HepG2 (cell line): ENCODE measurements around the gene PROK2.

Experiments
- CC2D1A ChIP-seq: sonication (generic); formaldehyde crosslinking; IDR thresholded peaks from 2 replicates; pipeline ENCODE4 v1.8.1; 2023; ENCODE audit warnings: mild to moderate bottlenecking, missing genetic modification reagents
- MED1 ChIP-seq: sonication (generic); formaldehyde crosslinking; IDR thresholded peaks from 2 replicates; pipeline ENCODE4 v1.4.0; 2020; ENCODE audit warnings: missing genetic modification reagents
- MTF2 ChIP-seq: sonication (generic); formaldehyde crosslinking; IDR thresholded peaks from 2 replicates; pipeline ENCODE4 v1.5.0; 2020; ENCODE audit warnings: missing genetic modification reagents, borderline replicate concordance
- MYNN ChIP-seq: sonication (generic); formaldehyde crosslinking; IDR thresholded peaks from 2 replicates; pipeline ENCODE4 v1.4.0; 2020; ENCODE audit warnings: mild to moderate bottlenecking, low read depth, missing genetic modification reagents
- NR2C2 ChIP-seq: sonication (generic); formaldehyde crosslinking; IDR thresholded peaks from 2 replicates; pipeline ENCODE4 v1.4.0; 2020; ENCODE audit warnings: missing genetic modification reagents, mild to moderate bottlenecking, moderate library complexity, borderline replicate concordance
- PCBP2 ChIP-seq: fragments of 200-400 bp; formaldehyde crosslinking; optimal IDR thresholded peaks from 2 replicates; pipeline ENCODE3; 2018; ENCODE audit warnings: low read length, low read depth; ENCODE audit not compliant: poor library complexity, severe bottlenecking
- POLR2AphosphoS5 ChIP-seq: IDR thresholded peaks from 2 replicates; pipeline ENCODE4 v1.6.1; 2012; ENCODE audit warnings: low read depth, low read length
- TP53 ChIP-seq: sonication (generic); formaldehyde crosslinking; conservative IDR thresholded peaks from 2 replicates; pipeline ENCODE4 v1.4.0; 2020; ENCODE audit warnings: missing genetic modification reagents
- U2AF2 ChIP-seq: fragments of 200-400 bp; formaldehyde crosslinking; IDR thresholded peaks from 2 replicates; pipeline ENCODE4 v1.6.1; 2017; ENCODE audit warnings: low read depth, mild to moderate bottlenecking, low read length
- ZZZ3 ChIP-seq: sonication (generic); formaldehyde crosslinking; IDR thresholded peaks from 2 replicates; pipeline ENCODE4 v1.4.0; 2020; ENCODE audit warnings: missing genetic modification reagents, mild to moderate bottlenecking, borderline replicate concordance
- TF ChIP-seq, protein P1 (sequence below): sonication (generic); formaldehyde crosslinking; IDR thresholded peaks from 2 replicates; pipeline ENCODE4 v1.5.0; 2020; ENCODE audit warnings: mild to moderate bottlenecking, missing genetic modification reagents, moderate library complexity
- TF ChIP-seq, protein P2 (sequence below): sonication (generic); formaldehyde crosslinking; IDR thresholded peaks from 2 replicates; pipeline ENCODE4 v1.4.0; 2020; ENCODE audit warnings: mild to moderate bottlenecking, missing genetic modification reagents
- TF ChIP-seq, protein P3 (sequence below): sonication (generic); formaldehyde crosslinking; IDR thresholded peaks from 2 replicates; pipeline ENCODE4 v1.8.1; 2022; ENCODE audit warnings: low read depth, mild to moderate bottlenecking, missing genetic modification reagents

DNA sequence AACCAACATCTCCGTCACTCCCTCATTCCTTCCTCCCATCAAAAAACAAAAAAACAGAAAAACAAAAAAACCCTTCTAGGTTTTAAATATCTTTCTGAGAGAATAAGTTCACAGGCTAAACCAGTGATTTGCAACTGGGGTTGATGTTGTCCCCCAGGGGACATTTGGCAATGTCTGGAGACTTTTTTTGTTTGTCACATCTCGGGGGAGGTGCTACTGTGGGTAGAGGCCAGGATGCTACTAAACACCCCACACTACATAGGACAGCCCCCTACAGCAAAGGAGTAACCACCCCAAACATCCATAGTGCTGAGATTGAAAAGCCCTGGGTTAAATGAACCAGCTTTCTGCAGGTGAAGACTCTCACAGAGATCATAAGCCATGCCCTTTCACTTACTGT lies 17.0 kb upstream of the PROK2 start:
- TF ChIP-seq, protein P1, sequence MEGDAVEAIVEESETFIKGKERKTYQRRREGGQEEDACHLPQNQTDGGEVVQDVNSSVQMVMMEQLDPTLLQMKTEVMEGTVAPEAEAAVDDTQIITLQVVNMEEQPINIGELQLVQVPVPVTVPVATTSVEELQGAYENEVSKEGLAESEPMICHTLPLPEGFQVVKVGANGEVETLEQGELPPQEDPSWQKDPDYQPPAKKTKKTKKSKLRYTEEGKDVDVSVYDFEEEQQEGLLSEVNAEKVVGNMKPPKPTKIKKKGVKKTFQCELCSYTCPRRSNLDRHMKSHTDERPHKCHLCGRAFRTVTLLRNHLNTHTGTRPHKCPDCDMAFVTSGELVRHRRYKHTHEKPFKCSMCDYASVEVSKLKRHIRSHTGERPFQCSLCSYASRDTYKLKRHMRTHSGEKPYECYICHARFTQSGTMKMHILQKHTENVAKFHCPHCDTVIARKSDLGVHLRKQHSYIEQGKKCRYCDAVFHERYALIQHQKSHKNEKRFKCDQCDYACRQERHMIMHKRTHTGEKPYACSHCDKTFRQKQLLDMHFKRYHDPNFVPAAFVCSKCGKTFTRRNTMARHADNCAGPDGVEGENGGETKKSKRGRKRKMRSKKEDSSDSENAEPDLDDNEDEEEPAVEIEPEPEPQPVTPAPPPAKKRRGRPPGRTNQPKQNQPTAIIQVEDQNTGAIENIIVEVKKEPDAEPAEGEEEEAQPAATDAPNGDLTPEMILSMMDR (CRISPR knock-in tag) = no peak
- TF ChIP-seq U2AF2 (no peak), PCBP2 (no peak), NR2C2 (no peak), POLR2AphosphoS5 (no peak), MED1 (no peak), CC2D1A (CRISPR knock-in tag) (no peak), TP53 (CRISPR knock-in tag) (no peak), MYNN (CRISPR knock-in tag) (no peak), ZZZ3 (CRISPR knock-in tag) (no peak), MTF2 (CRISPR knock-in tag) (no peak)
- TF ChIP-seq, protein P2, sequence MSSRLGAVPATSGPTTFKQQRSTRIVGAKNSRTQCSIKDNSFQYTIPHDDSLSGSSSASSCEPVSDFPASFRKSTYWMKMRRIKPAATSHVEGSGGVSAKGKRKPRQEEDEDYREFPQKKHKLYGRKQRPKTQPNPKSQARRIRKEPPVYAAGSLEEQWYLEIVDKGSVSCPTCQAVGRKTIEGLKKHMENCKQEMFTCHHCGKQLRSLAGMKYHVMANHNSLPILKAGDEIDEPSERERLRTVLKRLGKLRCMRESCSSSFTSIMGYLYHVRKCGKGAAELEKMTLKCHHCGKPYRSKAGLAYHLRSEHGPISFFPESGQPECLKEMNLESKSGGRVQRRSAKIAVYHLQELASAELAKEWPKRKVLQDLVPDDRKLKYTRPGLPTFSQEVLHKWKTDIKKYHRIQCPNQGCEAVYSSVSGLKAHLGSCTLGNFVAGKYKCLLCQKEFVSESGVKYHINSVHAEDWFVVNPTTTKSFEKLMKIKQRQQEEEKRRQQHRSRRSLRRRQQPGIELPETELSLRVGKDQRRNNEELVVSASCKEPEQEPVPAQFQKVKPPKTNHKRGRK (CRISPR knock-in tag) = no peak
- TF ChIP-seq, protein P3, sequence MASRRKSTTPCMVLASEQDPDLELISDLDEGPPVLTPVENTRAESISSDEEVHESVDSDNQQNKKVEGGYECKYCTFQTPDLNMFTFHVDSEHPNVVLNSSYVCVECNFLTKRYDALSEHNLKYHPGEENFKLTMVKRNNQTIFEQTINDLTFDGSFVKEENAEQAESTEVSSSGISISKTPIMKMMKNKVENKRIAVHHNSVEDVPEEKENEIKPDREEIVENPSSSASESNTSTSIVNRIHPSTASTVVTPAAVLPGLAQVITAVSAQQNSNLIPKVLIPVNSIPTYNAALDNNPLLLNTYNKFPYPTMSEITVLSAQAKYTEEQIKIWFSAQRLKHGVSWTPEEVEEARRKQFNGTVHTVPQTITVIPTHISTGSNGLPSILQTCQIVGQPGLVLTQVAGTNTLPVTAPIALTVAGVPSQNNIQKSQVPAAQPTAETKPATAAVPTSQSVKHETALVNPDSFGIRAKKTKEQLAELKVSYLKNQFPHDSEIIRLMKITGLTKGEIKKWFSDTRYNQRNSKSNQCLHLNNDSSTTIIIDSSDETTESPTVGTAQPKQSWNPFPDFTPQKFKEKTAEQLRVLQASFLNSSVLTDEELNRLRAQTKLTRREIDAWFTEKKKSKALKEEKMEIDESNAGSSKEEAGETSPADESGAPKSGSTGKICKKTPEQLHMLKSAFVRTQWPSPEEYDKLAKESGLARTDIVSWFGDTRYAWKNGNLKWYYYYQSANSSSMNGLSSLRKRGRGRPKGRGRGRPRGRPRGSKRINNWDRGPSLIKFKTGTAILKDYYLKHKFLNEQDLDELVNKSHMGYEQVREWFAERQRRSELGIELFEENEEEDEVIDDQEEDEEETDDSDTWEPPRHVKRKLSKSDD (CRISPR knock-in tag) = no peak
